OCI-LY3 (cell line): ENCODE measurements around the gene SIK3.

ENCODE experiments used
- H2AFZ ChIP-seq: fragments of 200-600, 300-600 bp; shearing (Covaris generic); 2 replicates; pipeline ENCODE4 v1.6.0; 2014; ENCODE audit warnings: antibody characterized with exemption, low read depth, low read length
- H3K27ac ChIP-seq: fragments of 200-600, 300-600 bp; sonication (generic); 2 replicates; pipeline ENCODE4 v1.5.1; 2014; ENCODE audit warnings: mild to moderate bottlenecking, low read length, moderate library complexity, mixed read lengths
- H3K27me3 ChIP-seq: fragments of 200-600, 300-600 bp; sonication (generic); 2 replicates; pipeline ENCODE4 v1.6.1; 2014; ENCODE audit warnings: low read depth, low read length, mixed read lengths
- H3K36me3 ChIP-seq: fragments of 200-600, 300-600 bp; sonication (generic); replicated peaks from 2 replicates; pipeline ENCODE3; 2014; ENCODE audit warnings: low read depth, low read length, mixed read lengths
- H3K4me1 ChIP-seq: fragments of 300-600, 200-600 bp; sonication (generic); 2 replicates; pipeline ENCODE4 v1.6.1; 2014; ENCODE audit warnings: low read length, mixed read lengths
- H3K4me2 ChIP-seq: fragments of 200-600, 300-600 bp; sonication (generic); 2 replicates; pipeline ENCODE4 v1.6.1; 2014; ENCODE audit warnings: low read length, mixed read lengths
- H3K4me3 ChIP-seq: fragments of 300-600, 200-600 bp; sonication (generic); 2 replicates; pipeline ENCODE4 v1.5.1; 2014; ENCODE audit warnings: antibody characterized with exemption, mild to moderate bottlenecking, low read length, moderate library complexity
- H3K79me2 ChIP-seq: fragments of 300-600, 200-600 bp; shearing (Covaris generic); 2 replicates; pipeline ENCODE4 v1.6.1; 2014; ENCODE audit warnings: mild to moderate bottlenecking, low read length, mixed read lengths
- H3K9ac ChIP-seq: fragments of 300-600, 200-600 bp; shearing (Covaris generic); 2 replicates; pipeline ENCODE4 v1.6.0; 2014; ENCODE audit warnings: mild to moderate bottlenecking, low read length, moderate library complexity
- H3K9me3 ChIP-seq: fragments of 200-600, 300-600 bp; shearing (Covaris generic); 2 replicates; pipeline ENCODE4 v1.6.1; 2014; ENCODE audit warnings: low read length, mixed read lengths; ENCODE audit not compliant: insufficient read depth
- H4K20me1 ChIP-seq: fragments of 200-600, 300-600 bp; sonication (generic); 2 replicates; pipeline ENCODE4 v1.6.1; 2016; ENCODE audit warnings: low read length, mixed read lengths; ENCODE audit not compliant: insufficient read depth
- EZH2phosphoT487 ChIP-seq: fragments of 200-600 bp; shearing (Covaris generic); IDR thresholded peaks from 2 replicates; pipeline ENCODE4 v1.6.1; 2018; ENCODE audit warnings: antibody characterized with exemption, mixed run types, low read depth
- TF ChIP-seq, protein P1 (sequence below): fragments of 200-600, 300-600 bp; sonication (generic); IDR thresholded peaks from 2 replicates; pipeline ENCODE4 v1.5.1; 2014; ENCODE audit warnings: antibody characterized with exemption, low read length, low read depth

SIK3 gene

GRCh38 chr11:116870054-116870453 lies 228.2 kb downstream of the SIK3 start:
- Histone ChIP-seq H3K27ac (no peak overlapping the region), H3K4me1 (no peaks in the 10 kb centered on the region), H3K9me3 (no peaks in the 10 kb centered on the region), H2AFZ (no peak overlapping the region), H3K4me3 (no peak overlapping the region), H3K27me3 (no peaks in the 10 kb centered on the region), H3K79me2 (no peaks in the 10 kb centered on the region), H4K20me1 (no peaks in the 10 kb centered on the region), H3K36me3 (peaks cover 36% of the 10 kb centered on the region), H3K4me2 (no peak overlapping the region), H3K9ac (no peak overlapping the region)
- TF ChIP-seq, protein P1, sequence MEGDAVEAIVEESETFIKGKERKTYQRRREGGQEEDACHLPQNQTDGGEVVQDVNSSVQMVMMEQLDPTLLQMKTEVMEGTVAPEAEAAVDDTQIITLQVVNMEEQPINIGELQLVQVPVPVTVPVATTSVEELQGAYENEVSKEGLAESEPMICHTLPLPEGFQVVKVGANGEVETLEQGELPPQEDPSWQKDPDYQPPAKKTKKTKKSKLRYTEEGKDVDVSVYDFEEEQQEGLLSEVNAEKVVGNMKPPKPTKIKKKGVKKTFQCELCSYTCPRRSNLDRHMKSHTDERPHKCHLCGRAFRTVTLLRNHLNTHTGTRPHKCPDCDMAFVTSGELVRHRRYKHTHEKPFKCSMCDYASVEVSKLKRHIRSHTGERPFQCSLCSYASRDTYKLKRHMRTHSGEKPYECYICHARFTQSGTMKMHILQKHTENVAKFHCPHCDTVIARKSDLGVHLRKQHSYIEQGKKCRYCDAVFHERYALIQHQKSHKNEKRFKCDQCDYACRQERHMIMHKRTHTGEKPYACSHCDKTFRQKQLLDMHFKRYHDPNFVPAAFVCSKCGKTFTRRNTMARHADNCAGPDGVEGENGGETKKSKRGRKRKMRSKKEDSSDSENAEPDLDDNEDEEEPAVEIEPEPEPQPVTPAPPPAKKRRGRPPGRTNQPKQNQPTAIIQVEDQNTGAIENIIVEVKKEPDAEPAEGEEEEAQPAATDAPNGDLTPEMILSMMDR = no peak
- TF ChIP-seq EZH2phosphoT487 = no peak

DNA sequence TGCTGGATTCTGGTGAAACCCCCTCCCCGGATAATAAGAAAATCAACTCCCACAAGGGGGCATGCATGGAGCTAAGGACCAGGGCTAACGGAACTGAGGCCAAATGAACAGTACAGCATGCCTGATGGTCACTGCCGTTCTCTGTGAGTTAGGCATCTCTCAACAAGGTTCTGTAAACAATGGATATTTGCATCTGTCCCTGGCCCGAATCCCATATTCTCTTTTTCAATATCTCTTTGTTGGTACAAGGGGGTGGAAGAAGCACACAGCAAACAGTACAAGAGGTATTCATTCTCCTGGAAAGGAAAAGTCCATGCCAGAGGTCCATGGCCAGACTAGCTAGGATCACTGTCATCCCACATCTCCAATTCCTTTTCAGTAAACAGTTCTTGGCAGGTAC lies 228.6 kb downstream of the SIK3 start:
- Histone ChIP-seq H3K36me3 (peaks cover 33% of the 10 kb centered on the region), H3K79me2 (no peaks in the 10 kb centered on the region), H3K27ac (no peak overlapping the region), H3K4me3 (no peak overlapping the region), H3K27me3 (no peaks in the 10 kb centered on the region), H3K4me1 (no peaks in the 10 kb centered on the region), H4K20me1 (no peaks in the 10 kb centered on the region), H3K9me3 (no peaks in the 10 kb centered on the region), H3K4me2 (no peak overlapping the region), H3K9ac (no peak overlapping the region), H2AFZ (no peak overlapping the region)
- TF ChIP-seq, protein P1 = no peak

DNA sequence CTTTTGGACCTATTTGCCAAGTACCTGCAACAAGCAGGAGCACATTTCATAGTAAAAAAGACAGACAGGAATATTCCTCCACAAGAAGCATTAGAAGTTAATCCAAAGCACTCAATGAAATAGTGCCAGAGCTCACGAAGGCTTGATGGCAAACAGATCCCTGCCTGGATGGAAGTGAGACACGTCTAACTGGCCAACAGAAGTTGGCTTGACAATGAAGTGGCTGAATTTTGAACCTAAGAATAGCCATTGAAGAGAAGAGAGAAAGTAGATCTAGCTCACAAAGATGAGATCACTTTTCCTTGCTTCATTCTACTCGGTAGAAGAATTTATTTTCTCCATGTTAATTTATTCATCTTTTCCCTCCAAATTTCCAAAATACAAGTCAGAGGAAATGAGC lies 230.2 kb downstream of the SIK3 start:
- H3K27me3 ChIP-seq = no peaks in the 10 kb centered on the region
- no peak overlapping the region for H3K27ac ChIP-seq
- peaks cover 34% of the 10 kb centered on the region for H3K36me3 ChIP-seq
- H3K9ac ChIP-seq = no peak overlapping the region
- no peaks in the 10 kb centered on the region for H3K9me3 ChIP-seq
- no peaks in the 10 kb centered on the region for H3K4me1 ChIP-seq
- H3K4me3 ChIP-seq = no peak overlapping the region
- TF ChIP-seq, protein P1 = no peak
- no peaks in the 10 kb centered on the region for H3K79me2 ChIP-seq
- no peak overlapping the region for H3K4me2 ChIP-seq
- H4K20me1 ChIP-seq = no peaks in the 10 kb centered on the region
- H2AFZ ChIP-seq = no peak overlapping the region

DNA sequence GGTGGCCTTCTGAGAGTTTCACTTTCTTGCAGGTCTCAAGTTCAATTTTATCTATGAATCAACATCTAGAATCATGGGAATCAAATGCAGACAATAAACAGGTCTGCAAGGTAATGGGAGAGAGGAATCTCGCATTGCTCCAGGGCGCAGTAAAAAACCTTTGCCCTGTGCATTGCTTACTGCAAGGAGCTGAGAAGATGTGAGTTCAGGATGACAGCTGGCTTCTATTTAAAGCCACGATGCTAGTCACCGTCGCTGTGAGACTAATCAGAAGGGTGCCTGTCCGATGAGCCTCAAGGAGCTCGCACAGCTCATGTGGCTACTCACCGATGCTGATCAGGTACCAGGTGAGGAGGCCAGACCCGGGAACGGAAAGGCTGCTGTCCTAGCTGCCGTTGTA lies 230.6 kb downstream of the SIK3 start:
- Histone ChIP-seq H3K9ac (no peak overlapping the region), H2AFZ (no peak overlapping the region), H3K36me3 (peaks cover 32% of the 10 kb centered on the region), H3K27me3 (no peaks in the 10 kb centered on the region), H4K20me1 (no peaks in the 10 kb centered on the region), H3K9me3 (no peaks in the 10 kb centered on the region), H3K27ac (no peak overlapping the region), H3K79me2 (no peaks in the 10 kb centered on the region), H3K4me2 (no peak overlapping the region), H3K4me1 (no peaks in the 10 kb centered on the region), H3K4me3 (no peak overlapping the region)
- TF ChIP-seq EZH2phosphoT487 = no peak
- TF ChIP-seq, protein P1 = no peak
